Lower leg skin (tissue), 3 donors: ENCODE measurements around the gene RMC1.

Experiments
- POLR2A ChIP-seq, 2 donors: fragments of 450-650 bp; IDR thresholded peaks; one replicate each; pipeline ENCODE4 v1.6.1; 2016 to 2017; ENCODE audit warnings: antibody characterized with exemption in 2 of 2, mild to moderate bottlenecking in 1 of 2, moderate library complexity in 1 of 2
- TF ChIP-seq, protein P1 (sequence below), 3 donors: fragments of 450-650 bp; IDR thresholded peaks; one replicate each; pipeline ENCODE4 v1.5.1; 2016; ENCODE audit warnings: antibody characterized with exemption in 3 of 3, mild to moderate bottlenecking in 3 of 3, moderate library complexity in 2 of 3

DNA sequence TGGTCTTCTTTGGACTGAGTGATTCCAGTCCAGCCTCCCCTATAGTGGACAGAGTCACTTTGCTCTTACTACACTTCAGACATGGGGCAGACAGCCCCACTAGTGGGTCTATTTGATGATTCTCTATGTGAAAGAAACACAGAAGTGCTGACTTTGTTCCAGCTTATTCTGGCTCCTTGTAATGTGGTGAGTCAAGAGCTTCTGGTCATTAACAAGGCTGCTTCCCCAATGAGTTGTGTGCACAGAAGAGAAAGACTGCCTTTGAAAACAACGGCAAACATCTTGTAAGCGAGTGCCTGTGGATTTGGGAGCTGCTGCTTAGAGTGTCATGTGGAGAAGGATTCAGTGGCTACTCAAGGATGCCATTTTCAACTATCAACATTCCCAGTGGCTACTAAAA is 39.1 kb downstream of the RMC1 start:
- no peak for TF ChIP-seq POLR2A (IDR thresholded peaks at IDR 0.05)
- TF ChIP-seq, protein P1, sequence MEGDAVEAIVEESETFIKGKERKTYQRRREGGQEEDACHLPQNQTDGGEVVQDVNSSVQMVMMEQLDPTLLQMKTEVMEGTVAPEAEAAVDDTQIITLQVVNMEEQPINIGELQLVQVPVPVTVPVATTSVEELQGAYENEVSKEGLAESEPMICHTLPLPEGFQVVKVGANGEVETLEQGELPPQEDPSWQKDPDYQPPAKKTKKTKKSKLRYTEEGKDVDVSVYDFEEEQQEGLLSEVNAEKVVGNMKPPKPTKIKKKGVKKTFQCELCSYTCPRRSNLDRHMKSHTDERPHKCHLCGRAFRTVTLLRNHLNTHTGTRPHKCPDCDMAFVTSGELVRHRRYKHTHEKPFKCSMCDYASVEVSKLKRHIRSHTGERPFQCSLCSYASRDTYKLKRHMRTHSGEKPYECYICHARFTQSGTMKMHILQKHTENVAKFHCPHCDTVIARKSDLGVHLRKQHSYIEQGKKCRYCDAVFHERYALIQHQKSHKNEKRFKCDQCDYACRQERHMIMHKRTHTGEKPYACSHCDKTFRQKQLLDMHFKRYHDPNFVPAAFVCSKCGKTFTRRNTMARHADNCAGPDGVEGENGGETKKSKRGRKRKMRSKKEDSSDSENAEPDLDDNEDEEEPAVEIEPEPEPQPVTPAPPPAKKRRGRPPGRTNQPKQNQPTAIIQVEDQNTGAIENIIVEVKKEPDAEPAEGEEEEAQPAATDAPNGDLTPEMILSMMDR (IDR thresholded peaks at IDR 0.05): no peak
